MCF 10A (cell line): ENCODE results near the gene COL4A1. TPM values are rescaled to one million over a fixed set of nuclear protein-coding genes. Genes with fewer than 3 reads are reported as not detected.

Experiments
- BruUV-seq: library from RNA; stranded (reverse); fragments of 400-500 nt; replicated peaks from 2 replicates; lab custom pipeline; 2021; lab: Mats Ljungman, UMichigan
- CTCF ChIA-PET: fragments of 300-600 bp; sonication (Branson Sonifier 250); formaldehyde crosslinking; extraction: SDS; loops from one replicate; lab custom pipeline; 2021; ENCODE audit warnings: antibody characterized with exemption, inconsistent platforms; lab: Yijun Ruan, JAX
- POLR2A ChIA-PET: fragments of 300-600, 350-650 bp; sonication (Branson Sonifier 250); formaldehyde crosslinking; extraction: SDS; loops from one replicate; lab custom pipeline; 2020; ENCODE audit warnings: antibody characterized with exemption, inconsistent platforms; lab: Yijun Ruan, JAX
- DNase-seq: peaks from one replicate; pipeline ENCODE4 v3.0.0-alpha.2; 2018; ENCODE audit not compliant: unreplicated experiment
- H3K27ac Mint-ChIP-seq: one replicate; pipeline ENCODE4 v1.8.0; 2022; ENCODE audit warnings: mild to moderate bottlenecking, low read depth, mixed read lengths; ENCODE audit not compliant: unreplicated experiment
- H3K27me3 Mint-ChIP-seq: one replicate; pipeline ENCODE4 v1.8.0; 2022; ENCODE audit warnings: mixed read lengths; ENCODE audit not compliant: insufficient read depth, unreplicated experiment
- H3K36me3 Mint-ChIP-seq: one replicate; pipeline ENCODE4 v1.8.0; 2022; ENCODE audit warnings: mild to moderate bottlenecking, moderate library complexity, mixed read lengths; ENCODE audit not compliant: insufficient read depth, unreplicated experiment
- H3K4me1 Mint-ChIP-seq: one replicate; pipeline ENCODE4 v1.8.0; 2022; ENCODE audit warnings: mixed read lengths; ENCODE audit not compliant: insufficient read depth, unreplicated experiment
- H3K4me3 Mint-ChIP-seq: one replicate; pipeline ENCODE4 v1.8.0; 2022; ENCODE audit warnings: mild to moderate bottlenecking, moderate library complexity, mixed read lengths; ENCODE audit not compliant: unreplicated experiment
- H3K9me3 Mint-ChIP-seq: one replicate; pipeline ENCODE4 v1.8.0; 2022; ENCODE audit warnings: mixed read lengths; ENCODE audit not compliant: unreplicated experiment
- CTCF ChIP-seq: fragments of 200-600 bp; IDR thresholded peaks from one replicate; pipeline ENCODE4 v1.8.0; 2022; ENCODE audit warnings: antibody characterized with exemption, mild to moderate bottlenecking; ENCODE audit not compliant: unreplicated experiment
- intact Hi-C: fragments of 100-400 bp; cut with micrococcal nuclease; formaldehyde crosslinking; loops from 2 replicates; pipeline ENCODE4 v1.14.1; 2022
- total RNA-seq: library from RNA; stranded (reverse); gene quantifications from 2 replicates; pipeline ENCODE4 v1.2.3, GENCODE V29; 2022

COL4A1 gene
- total RNA-seq, 1 experiment from 2014 or later: 42.1 TPM

- DNase-seq: no peak
- Mint-ChIP-seq H3K4me3 (no peak overlapping the region), H3K27me3 (no peaks in the 10 kb centered on the region), H3K4me1 (peaks cover 30% of the 10 kb centered on the region), H3K9me3 (no peaks in the 10 kb centered on the region), H3K27ac (no peak overlapping the region), H3K36me3 (no peaks in the 10 kb centered on the region)
- intact Hi-C loops: loop anchor here (5.0 kb wide), 1 partner anchor 50 kb away; the partner anchor contains the start of genes COL4A1 and COL4A2
- ChIA-PET CTCF (interaction anchor here (0.6 to 1.0 kb wide), 3 partner anchors 160 to 1342 kb away, joined by 3 read pairs; no protein-coding TSS in a partner anchor), POLR2A (no interaction called here)
- no TSS peak for BruUV-seq
- no peak for TF ChIP-seq CTCF
These were observed 49.5 kb downstream of the COL4A1 start for GRCh38 chr13:110257408-110257807.

GRCh38 chr13:110256126-110256905, 50.6 kb downstream of the COL4A1 start:
- H3K27ac Mint-ChIP-seq: no peak overlapping the region
- intact Hi-C loops: loop anchor here (5.0 kb wide), 1 partner anchor 51 kb away; the partner anchor contains the start of genes COL4A1 and COL4A2
- no peaks in the 10 kb centered on the region for H3K36me3 Mint-ChIP-seq
- DNase-seq: no peak
- H3K4me3 Mint-ChIP-seq: no peak overlapping the region
- H3K27me3 Mint-ChIP-seq: no peaks in the 10 kb centered on the region
- POLR2A ChIA-PET: no interaction called here
- no peak for TF ChIP-seq CTCF
- H3K9me3 Mint-ChIP-seq: no peaks in the 10 kb centered on the region
- no TSS peak for BruUV-seq
- CTCF ChIA-PET: no interaction called here
- peaks cover 27% of the 10 kb centered on the region for H3K4me1 Mint-ChIP-seq

- CTCF ChIA-PET: interaction anchor here (0.6 kb wide), 1 partner anchor 881 kb away, joined by 3 read pairs; no protein-coding TSS in a partner anchor
These were observed 52.0 kb downstream of the COL4A1 start for GRCh38 chr13:110254751-110255553.

More at GRCh38 chr13:110254751-110255553, 52.0 kb downstream of the COL4A1 start:
- H3K27ac Mint-ChIP-seq: peak overlapping the region; percentile 29
- no TSS peak for BruUV-seq
- intact Hi-C loops: loop anchor here (5.0 kb wide), 1 partner anchor 52 kb away; the partner anchor contains the start of genes COL4A1 and COL4A2
- no peaks in the 10 kb centered on the region for H3K27me3 Mint-ChIP-seq
- no peak for DNase-seq
- peaks cover 6% of the 10 kb centered on the region for H3K36me3 Mint-ChIP-seq
- H3K9me3 Mint-ChIP-seq: no peaks in the 10 kb centered on the region
- POLR2A ChIA-PET: interaction anchor here (0.6 kb wide), 1 partner anchor 134 kb away, joined by 3 read pairs; no protein-coding TSS in a partner anchor
- H3K4me3 Mint-ChIP-seq: no peak overlapping the region
- peaks cover 34% of the 10 kb centered on the region for H3K4me1 Mint-ChIP-seq
- TF ChIP-seq CTCF: no peak
